ENCODE data around the gene KLK8.
"Not testable (repeated sequence)": the region's sequence is repeated elsewhere in the genome, so short reads cannot be mapped to it uniquely, and the experiment has no call there.

The KLK8 gene

DNA sequence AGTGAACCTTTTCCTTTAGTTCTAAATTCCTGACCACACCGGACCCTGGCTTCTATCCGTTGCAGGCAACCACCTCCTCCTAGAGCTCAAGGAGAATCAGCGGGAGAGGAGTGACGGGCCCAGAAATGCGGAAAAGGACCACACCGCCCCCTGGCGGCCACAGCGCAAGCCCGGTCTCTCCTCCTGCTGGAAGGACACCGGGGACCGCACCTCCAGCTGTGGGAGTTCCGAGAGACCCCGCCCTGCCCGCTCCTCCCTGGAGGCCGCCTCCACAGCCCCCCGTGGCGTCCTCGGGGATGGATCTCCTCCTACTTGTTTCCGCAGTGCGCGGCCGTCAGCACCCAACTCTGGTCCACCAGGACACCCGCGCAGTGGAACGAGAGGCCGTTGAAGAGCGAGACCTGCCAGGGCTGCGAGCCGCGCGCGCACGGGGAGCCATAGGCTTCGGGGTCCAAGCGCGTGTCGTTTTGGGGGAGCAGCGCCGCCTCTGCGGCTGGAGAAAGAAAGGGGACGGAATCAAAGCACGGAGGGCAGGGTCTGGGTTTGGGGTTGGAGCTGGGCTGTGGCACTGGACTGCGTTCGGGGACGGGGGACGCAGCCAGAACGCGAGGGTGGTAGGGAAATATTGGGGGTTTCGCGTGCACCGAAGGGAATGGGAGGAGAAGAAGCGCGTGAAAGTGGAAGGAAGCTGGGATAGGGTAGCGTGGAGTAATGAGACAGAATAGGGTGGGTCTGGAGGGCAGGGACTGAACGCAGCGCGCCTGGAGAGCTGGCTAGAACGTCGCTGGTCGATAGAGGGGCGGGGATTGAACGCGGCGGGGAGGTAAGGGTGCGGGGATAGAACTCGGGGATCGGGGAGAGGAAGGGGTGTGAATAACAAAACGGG is 15.6 kb upstream of the KLK8 start:
- DNase-seq (ENCODE audit: low read depth in 2 of 2), result peak; percentile 17 to 68

GRCh38 chr19:51015691-51016267 is 14.4 kb upstream of the KLK8 start:
- no peak for DNase-seq (ENCODE audit: low read depth in 2 of 2)

GRCh38 chr19:51014242-51014641 is 12.8 kb upstream of the KLK8 start:
- no peak for DNase-seq (ENCODE audit: low read depth in 2 of 2)

- DNase-seq (ENCODE audit: low read depth in 2 of 2), result no peak
These were observed 11.3 kb upstream of the KLK8 start for GRCh38 chr19:51012661-51013190.

- DNase-seq (ENCODE audit: low read depth in 2 of 2), result no peak
These were observed 8.8 kb upstream of the KLK8 start for GRCh38 chr19:51010066-51010795.

DNA sequence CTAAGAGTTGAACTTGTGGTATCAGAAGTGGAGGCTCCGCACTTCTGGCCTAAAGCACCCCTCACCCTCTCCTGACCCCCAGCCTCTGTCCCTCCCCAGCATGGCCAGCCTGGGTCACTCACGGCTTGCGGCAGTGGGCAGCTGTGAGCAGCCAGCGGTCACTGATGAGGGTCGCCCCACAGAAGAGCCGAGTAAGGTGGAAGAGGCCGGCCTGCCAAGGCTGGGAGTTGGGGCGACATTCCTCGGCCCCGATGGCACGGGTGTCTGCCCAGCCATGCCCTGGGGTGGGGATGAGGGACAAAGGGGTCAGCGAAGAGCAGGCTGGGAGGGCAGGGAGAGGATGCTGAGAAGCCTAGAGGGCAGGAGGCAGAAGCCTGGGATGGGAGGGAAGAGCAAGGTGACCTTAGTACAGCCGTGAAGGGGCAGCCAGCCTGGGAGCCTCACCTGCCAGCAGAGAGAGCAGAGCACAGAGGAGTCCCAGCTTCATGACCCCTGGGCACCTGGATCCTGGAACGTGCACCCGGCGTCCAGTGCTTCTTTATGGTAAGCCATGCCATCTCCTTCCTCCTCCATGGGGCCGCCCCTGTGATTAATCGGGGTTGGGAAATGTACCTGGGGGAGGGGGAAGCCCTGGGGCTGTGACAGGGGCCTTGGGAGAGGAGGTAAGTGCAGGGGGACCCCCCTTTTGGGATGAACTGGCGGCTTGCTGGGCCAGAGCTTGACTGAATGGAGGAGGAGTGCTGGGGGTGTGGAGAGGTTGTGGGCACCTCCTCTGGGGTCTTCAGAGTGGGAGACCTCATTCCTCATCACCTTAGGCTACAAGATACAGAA is 7.9 kb upstream of the KLK8 start:
- DNase-seq (ENCODE audit: low read depth in 2 of 2), result no peak

DNA sequence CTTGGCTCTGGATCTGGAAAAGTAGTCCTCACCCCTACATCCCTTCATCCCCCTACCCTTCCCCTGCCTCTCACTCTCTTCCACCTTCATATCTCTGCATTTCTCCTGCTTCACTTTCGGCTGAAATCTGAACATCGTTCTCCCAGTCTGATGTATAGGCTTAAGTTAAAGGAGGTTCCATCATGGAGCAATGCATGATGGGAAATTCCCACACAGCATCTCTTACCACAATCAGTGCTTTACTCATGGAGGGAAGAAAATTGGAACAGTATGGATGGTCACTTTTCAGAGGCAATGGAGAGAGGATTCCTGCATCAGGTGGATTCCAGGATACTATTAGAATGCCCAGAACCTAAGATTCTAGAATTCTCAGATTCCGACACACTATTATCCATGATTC is 6.1 kb upstream of the KLK8 start:
- no peak for DNase-seq (ENCODE audit: low read depth in 2 of 2)

DNA sequence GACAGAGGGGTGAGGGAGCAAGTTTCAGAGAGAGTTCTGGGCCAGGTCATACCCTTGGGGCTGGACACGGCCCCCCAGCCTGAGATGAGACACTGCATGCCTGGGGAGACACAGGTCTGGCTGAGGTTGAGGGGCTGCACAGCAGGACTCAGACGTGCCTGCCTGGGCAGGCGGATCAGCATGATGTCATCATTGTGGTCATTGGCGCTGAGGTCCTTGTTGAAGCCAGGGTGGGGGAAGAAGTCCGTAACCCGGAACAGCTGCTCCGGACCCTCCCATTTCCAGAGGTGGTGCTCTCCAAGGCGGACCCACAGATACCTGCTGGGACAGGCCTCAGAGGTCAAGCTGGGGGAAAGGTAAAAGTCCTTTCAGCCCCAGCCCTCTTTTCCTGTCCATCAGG is 5.0 kb upstream of the KLK8 start:
- DNase-seq (ENCODE audit: low read depth in 2 of 2), result no peak

GRCh38 chr19:51005248-51005647 is 3.8 kb upstream of the KLK8 start:
- no peak for DNase-seq (ENCODE audit: low read depth in 2 of 2)

DNA sequence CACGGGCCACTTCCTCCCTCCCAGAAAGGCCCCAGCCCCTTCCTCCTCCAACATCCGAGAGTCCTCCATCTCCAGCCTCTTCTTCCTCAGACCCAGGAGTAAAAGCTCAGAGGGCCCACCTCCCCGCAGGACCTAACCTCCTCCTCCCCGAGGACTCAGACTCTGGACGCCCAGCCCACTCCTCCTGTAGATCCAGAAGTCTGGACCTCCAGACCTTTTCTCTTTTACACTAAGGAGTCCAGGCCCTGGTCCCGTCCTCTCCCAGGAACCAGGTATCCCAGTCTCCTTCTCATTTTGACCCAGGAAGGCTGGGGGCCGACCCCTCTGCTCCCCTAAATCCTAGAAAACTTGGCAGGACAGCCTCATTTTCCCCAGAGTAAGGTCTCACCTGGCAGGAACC is 1.9 kb upstream of the KLK8 start:
- no peak for DNase-seq (ENCODE audit: low read depth in 2 of 2)

DNA sequence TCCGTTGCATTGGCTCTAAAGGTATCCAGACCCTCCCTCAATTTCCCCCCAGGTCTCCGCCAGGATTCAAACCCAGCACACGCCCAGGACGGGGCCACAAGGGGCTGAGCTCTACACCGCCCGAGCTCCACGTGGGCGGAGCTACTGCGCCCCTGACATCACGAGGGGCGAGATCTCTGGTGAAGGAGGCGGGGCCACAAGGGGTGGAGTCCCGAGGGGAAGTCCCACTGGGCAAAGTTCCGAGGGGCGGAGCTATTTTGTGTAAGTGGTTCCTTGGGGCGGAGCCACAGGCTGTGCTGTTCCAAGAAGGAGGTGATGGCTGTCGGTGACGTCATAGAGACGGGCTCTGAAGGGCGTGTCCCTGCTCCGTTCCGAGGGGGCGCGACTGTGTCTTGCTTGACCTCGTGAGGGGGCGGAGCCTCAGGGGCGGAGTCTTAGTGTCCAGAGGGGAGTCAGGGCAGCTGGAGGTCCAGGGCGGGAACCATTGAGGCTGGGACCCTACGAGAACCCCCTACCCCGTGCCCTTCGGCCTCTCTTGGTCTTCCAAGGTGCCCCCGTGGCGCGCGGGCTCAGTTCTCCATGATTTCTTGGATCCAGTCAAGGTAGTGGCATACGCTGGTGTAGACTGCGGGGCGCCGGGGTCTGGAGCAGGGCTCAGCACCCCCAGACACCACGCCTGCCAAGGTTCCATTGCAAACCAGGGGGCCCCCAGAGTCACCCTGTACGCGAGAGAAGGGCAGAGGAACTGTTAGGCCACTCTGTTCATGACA is 1.3 kb upstream of the KLK8 start:
- no peak for DNase-seq (ENCODE audit: low read depth in 2 of 2)

- DNase-seq (ENCODE audit: low read depth in 2 of 2), result no peak
These were observed 707 bp upstream of the KLK8 start for GRCh38 chr19:51002089-51002532.

- no peak for DNase-seq (ENCODE audit: low read depth in 2 of 2)
These were observed 423 bp downstream of the KLK8 start for GRCh38 chr19:51000981-51001380.

GRCh38 chr19:51000426-51000825 is 978 bp downstream of the KLK8 start:
- DNase-seq (ENCODE audit: low read depth in 2 of 2), result no peak

GRCh38 chr19:50998686-50999085 is 2.7 kb downstream of the KLK8 start:
- no peak for DNase-seq (ENCODE audit: low read depth in 2 of 2)

- no peak for DNase-seq (ENCODE audit: low read depth in 2 of 2)
These were observed 3.3 kb downstream of the KLK8 start for GRCh38 chr19:50998061-50998460.

DNA sequence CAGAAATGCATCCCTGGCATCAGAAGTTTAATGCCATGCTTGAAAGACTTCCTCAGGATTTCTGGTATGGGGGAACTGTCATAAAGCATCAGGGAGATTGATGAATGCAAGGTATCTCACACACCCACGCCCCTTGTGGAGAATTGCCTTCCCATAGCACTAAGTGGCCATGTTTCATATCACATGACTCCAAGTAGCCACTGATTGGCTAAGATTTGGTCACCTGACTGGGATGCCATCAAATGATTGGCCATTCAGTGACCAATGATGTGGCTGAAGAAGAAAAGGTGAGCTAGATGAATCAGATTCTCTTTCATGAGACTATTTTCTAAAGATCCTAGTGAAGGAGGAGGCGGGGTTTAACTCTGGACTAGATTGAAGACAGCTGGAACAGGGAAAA is 7.3 kb downstream of the KLK8 start:
- DNase-seq (ENCODE audit: low read depth in 2 of 2), result no peak

- DNase-seq (ENCODE audit: low read depth in 2 of 2), result no peak
These were observed 8.8 kb downstream of the KLK8 start for GRCh38 chr19:50992666-50993035.

DNA sequence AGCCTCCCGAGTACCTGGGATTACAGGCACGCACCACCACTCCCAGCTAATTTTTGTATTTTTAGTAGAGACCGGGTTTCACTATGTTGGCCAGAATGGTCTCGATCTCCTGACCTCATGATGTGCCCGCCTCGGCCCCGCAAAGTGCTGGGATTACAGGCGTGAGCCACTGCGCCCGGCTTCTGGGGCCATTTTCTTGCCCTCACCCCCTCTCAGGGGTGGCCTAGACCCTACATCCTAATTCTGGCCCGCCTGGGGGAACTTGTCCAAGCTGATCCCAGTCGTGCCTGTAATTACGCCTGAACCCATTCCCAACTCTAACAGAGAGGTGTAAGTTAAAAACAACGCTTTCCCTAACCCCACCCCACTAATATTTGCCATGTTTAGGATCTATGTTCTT is 17.0 kb downstream of the KLK8 start:
- not testable (repeated sequence) for DNase-seq (ENCODE audit: low read depth in 2 of 2)

DNA sequence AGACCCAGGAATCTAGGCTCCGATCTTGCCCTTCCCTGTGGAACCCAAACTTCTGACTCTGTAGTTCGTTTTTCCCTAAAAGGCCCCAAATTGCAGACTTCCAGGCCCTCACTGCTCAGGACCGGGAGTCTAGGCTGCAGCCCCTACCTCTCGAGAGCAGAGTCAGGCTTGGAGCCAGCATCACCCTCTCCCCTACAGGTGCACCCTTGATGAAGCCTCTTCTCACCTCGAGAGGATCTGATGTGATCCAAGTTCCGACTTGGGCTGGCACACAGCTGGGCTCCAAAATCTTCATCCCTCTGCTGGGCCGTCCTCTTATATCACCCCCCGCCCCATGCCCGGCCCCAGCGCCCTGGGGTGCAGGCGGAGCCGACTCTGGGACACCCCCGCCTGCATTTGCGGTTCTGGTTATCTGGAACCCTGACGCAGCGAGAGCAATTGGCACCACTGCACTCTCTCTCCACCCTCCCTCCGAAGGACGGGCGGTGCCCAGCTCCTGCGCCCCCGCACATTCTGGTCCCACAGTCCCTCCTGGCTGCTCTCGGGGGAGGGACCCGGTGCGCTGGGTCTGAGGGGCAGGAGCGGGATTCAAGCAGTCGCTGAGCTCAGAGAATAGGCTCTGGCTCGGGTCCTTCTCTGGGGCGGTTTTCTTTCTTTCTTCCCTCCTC is 17.6 kb downstream of the KLK8 start, which contains the start of gene KLK7:
Gene KLK7, minus strand, starts transcription at position 293 of the 668 bp plus-strand sequence. CDS start 1,518 bp downstream, outside the sequence.
- no peak for DNase-seq (ENCODE audit: low read depth in 2 of 2)

Measured in stimulated activated CD4-positive, alpha-beta T cell treated with anti-CD3 and anti-CD28 coated beads, Interleukin-1b, Interleukin-23, amount 100 ng/mL, for 4 hours (primary cell).